Superior temporal gyrus (tissue), 1 donor: ENCODE measurements around the gene TBC1D5.

ENCODE experiments used
- DNase-seq: peaks from one replicate; pipeline ENCODE4 v3.0.0-alpha.2; 2016; ENCODE audit errors: extremely low spot score

The TBC1D5 gene

DNA sequence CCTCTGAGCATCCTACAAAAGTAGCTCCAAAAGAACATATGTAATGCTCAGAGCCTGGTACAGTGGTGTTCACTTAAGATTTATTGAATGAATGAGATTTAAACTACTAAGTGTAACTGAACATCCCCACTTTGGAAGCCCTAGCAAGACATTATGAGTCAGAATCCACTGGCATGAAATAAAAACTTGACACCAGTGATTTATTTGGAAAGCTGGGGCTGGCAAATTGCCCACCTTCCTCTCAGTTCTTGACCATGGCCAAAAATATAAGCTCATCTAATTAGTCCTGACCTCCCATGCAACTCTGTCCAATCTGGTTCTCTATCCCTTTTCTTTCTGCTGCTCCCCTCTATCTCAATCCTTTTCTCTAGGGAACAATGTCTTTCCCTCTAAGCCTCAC is 439.7 kb downstream of the TBC1D5 start:
- DNase-seq, result no peak

DNA sequence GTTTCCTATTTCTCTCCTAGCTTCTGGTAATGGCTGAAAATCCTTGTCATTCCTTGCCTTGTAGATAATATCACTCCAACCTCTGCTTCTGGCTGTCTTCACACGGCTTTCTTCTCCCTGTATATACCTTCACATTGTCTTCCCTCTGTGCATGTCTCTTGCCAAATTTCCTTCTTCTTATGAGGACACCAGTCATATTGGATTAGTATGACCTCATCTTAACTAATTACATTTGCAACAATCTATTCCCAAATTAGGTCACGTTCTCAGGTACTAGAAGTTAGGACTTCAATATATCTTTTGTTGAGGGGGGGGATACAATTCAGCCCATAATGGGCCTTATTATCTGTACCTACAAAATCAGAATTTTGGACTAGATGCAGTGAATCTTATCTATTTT is 440.3 kb downstream of the TBC1D5 start:
- DNase-seq, result no peak

DNA sequence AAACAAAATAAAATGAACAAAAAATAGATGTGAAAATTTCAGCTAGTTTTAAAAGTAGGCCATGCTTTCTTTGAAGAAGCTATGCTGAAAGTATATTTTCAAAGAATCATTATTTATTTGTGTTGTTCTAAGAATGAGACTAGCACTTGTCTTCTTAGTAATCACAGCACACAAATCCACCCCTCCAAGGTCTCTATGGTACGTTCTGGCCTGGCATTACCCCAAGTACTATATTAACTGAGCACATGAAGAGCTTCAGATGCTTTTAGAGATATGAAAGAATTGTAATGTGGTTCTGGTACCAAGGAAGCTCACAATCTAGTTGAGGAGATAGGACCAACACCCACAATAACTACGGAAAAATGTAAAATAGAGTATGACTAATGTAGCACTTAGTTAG is 441.2 kb downstream of the TBC1D5 start:
- no peak for DNase-seq

DNA sequence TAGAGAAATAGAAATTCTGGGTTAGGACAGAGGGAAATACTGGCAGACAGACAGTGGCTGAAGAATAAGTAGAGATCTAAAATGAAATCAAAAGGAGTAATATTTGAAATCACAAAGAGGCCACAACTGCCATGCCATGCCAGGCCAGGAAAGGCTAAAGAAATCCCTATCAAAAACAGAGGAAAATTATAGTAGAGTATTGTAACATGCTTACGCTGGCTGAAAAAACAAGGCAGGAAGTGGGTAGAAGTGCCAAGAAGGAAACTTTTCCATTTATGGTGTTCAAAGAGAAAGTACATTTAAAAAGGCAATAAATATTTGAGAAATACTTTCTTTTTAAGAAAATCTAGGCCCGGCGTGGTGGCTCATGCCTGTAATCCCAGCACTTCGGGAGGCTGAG is 442.0 kb downstream of the TBC1D5 start:
- no peak for DNase-seq

DNA sequence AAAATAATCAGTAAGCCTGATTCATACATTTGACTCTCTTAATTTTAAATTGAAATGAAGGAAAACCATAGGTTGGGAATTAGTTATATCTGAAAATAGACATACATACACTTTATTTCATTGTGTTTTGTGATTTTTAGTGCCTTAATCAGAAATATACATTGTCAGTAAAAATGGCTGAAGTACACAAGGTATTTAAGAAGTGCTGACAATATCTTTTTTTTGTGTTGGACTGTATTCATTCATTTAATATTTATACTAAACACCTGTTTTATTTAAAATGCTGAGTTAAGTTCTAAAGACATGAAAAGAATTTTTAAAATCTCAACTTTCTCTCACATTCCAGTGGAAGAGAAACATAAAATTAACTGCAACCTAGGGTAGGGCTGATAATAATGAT is 444.4 kb downstream of the TBC1D5 start:
- no peak for DNase-seq

DNA sequence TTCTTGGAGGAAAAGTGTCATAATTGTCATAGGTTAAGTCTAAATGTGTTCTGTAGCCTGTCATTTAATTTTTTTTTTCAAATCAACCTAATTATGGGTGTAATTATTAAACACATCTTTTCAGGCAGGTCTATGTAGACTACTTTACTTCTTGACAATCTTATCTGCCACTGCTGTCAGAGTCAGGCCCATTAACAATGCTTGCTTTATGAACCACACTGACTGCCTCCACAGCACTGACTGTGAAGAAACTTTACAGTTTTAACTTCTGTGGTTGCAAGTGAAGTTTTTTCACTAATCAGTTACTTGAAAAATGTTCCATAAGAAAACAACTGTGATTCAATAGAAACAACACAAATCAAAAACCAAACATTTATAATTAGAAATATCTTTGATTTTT is 449.9 kb downstream of the TBC1D5 start:
- DNase-seq, result no peak

DNA sequence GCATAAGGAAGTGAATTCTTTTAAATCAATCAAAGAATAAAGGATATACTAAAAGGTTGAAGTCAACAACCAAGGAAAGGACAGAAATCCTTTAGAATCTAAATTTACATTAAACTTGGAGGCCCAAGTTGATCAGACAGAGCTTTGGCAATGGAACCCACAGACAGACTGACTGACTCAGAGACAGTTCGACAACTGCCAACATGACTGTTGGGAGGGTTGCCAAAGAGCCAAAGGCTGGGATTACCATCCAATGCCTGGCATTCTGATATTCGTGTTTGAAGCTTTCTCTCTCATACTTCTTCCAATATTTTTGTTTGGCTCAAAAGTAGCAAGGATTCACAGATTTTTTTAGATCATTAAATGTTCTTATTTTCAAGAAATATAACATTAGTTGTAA is 451.5 kb downstream of the TBC1D5 start:
- DNase-seq, result no peak

DNA sequence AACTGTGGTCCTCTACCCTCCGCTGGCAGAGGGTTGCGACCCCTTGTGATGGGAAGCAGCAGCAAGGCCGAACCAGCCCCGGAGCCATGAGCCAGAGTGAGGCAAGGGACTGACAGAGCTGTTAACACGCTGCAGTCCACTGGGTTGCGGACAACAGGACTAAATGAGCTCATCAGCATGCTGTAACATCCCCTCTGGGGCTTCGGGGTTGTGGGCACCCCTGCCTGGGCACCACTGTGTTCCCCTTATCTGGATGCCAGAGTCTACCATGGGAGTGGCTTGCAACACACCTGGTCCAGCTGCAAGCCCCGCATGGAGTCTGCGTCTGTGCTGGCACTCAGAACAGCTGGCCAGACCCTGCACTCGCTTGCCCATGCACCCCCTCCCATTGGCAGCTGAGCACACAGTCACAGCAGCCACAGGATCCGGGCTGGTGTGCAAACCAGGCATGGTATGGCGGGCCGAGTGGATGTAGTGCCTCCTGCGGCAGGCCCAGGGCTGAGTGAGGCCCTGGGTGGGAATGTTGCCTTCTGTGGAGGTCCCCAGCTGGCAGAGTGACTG is 453.5 kb downstream of the TBC1D5 start:
- DNase-seq, result no peak

DNA sequence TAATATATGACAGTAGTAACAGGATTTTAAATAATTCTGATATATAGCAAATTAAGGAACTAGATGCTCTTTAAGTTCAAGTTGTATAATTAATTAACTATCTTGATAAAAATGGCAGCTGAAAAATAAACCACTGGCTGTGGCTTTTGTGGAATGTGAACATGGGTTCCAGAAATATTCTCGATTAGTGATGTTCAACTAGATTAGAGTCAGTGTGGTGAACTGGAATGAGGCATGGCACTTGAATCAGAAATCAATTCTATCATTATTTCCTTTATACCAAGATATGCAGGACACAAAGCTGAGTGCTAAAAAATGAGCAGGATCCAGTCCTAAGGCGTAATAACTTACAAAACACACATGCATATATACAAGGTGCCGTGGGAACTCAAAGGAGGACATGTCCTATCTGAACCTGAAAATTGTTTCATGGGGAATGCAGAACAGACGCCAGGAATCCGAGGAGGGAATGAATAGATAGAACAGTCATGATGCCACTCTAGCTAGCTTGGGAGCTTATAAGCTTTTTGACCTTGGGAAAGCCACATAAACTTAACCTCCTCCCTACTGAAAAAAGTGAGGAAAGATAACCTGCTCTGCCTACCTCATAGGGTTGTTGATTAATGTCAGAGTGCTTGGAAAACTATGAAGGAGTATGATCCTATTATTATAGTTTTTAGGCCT is 455.3 kb downstream of the TBC1D5 start:
- DNase-seq, result no peak

DNA sequence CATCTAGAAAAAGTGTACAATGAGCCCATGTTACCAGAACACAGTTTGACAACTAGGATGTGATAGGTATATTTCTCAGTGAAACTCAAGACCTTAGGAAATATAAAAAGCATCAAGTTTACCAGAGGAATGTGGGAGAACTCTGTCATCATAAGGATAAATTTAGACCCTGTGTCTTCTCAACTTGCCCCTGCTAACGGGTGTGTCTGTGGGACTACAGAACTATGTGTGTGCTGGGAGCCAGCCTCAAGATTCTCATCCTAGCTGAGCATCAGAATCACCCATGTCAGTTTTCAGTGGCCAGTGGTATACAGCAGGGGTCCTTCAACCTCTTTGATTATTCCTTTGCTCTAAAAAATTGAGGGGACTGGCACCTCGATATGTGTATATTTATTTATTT is 464.4 kb downstream of the TBC1D5 start:
- no peak for DNase-seq

DNA sequence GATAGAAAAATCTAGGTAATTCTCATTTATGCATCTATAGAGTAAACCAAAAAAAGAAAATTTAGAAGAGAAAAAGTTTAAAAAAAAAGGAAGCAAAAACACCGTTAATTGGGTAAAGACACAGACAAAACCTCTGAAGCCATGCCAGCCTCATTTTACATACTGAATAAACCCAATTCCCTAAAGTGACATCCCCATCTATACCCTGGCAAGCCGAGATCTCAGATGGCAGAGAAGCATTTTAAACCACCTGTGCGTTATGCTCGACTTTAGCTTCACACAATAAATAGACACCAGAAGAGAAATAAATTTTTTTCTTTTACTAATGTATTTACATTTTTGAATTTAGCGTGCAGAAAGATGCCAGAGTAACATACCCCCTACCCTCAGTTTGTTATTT is 475.6 kb downstream of the TBC1D5 start:
- no peak for DNase-seq

DNA sequence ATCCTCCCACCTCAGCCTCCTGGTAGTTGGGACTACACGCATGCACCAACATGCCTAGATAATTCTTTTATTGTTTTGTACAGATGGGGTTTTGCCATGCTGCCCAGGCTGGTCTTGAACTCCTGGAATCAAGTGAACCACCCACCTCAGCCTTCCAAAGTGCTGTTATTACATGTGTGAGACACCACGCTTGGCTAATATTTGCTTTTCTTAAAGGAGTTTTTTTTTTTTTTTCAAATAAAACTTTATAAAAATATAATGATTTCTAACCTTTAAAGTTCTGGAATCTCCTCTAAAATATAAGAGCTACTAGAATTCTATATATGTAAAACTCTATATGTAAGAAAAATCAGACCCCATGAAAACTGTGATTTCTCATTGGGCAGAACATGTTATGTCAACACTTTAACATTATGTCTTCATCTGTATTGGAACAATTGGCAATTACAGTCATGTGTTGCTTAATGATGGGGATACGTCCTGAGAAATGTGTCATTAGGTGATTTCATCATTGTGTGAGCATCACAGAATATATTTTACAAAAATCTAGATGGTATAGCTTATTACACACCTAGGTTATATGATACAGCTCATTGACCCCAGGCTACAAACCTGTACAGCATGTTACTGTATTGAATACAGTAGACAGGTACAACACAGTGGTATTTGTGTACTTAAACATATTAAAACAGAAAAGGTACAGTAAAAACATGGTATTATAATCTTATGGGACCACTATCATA is 480.6 kb downstream of the TBC1D5 start:
- no peak for DNase-seq

DNA sequence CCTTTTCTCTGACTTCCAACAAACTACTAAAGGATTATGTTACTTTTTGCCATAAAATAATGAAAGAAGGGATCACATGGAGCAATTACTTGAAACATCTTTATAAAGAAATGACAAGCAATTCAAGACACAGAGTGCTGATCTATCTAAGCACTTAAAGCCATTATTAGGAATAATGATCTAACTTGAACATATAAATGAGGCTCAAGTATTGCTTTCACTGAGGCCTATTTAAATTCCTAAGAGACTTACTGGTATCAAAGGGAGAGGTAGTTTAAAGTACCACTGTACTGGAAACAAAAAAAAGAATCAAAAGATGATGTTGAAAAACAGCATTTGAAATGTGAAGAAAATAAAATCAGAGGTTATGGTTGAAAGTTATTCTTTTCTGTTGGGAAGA is 482.2 kb downstream of the TBC1D5 start:
- no peak for DNase-seq

DNA sequence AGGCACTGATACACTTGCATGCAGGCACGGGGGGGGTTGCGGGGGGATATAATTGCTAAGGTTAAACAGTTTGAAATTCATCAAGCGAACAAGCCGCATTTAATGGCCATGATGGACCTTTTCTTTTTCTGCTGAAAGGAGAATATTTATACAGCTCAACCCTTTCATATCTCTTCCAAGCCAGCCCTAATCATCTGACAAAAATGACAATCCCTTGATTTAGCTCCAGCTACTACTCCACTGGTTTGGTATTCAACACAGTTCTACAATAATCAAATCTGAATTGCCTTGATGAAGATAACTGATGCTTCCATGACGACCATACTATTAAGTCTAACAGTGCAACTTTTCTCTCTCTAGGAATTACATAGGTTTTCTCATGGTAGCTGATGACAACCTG is 482.7 kb downstream of the TBC1D5 start:
- DNase-seq, result no peak

DNA sequence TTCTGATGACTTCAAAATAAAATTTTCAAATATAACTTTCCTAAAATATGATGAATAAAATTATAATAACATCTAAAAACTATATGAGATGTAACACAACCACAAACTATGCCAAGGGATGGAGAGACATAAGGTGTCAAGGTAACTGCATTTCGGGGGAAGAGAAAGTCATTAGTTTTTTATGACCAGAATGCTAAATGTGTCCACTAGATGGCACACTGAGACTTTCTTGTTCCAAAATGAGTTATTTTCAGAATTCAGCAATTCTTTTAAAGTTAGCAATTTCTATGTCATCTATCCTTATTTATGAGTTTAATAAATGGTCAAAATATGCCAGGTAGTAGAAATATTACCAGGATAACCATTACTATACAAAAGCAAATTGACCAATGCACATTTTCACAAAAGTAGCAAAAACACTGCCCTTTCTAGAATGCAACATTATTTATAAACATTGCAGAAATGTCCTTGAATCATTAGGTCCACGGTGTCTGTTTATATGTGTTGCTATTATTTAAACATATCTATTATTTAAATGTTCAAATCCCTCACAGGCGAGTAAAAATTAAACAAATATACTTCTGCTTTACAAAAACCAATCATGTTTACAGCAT is 483.5 kb downstream of the TBC1D5 start:
- peak; percentile 90 for DNase-seq

DNA sequence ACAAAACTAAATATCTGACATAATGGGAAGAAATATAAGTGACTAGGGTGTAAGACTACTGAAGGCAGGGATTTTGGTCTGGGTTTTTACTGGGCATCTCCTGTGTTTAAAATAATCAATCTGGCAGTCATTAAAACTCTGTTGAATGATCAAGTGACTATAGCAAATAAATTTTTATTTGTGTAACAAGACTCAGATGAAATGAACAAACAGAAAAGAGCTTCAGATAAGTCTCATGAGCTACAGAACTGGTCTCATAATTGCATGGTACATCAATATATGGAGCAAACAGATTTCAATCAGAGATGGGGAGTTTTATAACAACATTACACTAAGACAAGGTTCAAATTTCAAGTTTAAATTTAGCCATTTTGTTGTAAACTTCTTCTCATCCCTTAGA is 485.2 kb downstream of the TBC1D5 start:
- DNase-seq, result no peak

DNA sequence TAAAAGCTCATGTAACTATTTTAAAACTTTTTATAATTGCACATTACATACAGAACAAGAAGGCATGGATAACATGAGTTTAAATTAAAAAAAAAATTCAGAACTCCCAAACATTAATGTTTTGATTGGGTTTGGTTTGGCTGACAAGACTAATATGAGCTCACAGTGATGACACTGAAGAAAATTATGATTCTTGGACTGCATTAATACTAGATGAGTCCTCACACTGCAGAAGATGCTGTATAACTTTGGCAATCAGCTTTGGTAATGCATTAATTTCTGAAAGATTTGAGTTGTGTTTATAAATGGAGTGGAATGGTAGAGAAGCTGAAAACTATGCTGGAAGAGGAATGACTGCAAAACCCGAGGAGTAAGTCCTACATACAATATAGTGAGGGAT is 498.8 kb downstream of the TBC1D5 start:
- no peak for DNase-seq

DNA sequence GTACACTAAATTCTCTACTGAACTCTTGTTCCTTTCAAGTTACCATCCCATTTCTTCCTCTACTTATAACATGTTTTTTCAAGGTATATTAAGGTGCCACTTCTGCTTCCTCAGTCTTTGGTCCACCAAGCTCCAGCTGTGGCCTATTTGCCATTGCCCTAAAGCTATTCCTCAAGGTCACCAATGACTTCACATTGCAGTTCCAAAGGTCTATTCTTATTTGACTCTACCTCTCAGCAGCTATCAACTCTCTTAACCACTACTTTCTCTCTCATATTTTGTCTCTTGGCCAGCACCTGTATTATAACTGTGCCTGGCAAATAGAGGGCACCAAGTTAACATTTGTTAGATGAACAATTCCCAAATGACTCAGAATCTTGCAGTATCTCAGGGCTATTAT is 503.0 kb downstream of the TBC1D5 start:
- no peak for DNase-seq

DNA sequence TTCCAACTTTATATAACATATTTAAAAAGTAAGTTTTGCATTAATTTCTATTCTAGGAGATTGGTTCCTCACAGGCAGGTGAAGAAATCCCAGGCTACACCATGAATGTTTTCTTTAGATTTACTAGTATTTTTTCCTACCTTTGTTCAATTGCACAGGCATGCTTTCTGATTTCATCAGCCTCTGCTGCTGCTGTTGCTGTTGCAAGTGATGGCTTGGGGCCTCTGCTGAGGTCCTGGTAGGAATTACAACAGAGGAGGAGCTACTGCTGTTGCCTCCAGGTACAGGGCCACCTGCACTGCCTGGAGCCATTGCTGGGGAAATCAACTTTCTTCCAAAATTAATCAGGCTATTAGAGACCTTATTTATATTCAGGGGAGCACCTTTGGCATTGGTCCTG is 504.4 kb downstream of the TBC1D5 start:
- no peak for DNase-seq

DNA sequence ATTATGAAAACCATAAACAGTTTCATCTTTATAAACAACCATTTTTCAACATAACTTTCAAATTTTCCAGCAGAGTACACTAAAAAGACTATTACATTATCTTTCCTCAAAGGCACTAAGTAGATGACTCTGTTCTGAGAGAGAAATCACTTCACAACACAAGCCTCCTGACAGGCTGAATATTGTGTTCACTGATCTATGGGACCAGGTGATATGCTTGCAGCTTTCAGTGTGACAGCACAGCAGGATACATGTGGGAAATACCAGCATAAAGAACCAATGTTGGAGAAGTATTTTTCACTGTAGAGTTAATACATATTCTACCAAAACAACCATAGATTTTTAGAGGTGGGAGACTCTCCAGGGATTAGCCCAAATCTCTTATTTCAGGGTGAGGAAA is 507.1 kb downstream of the TBC1D5 start:
- DNase-seq, result no peak

DNA sequence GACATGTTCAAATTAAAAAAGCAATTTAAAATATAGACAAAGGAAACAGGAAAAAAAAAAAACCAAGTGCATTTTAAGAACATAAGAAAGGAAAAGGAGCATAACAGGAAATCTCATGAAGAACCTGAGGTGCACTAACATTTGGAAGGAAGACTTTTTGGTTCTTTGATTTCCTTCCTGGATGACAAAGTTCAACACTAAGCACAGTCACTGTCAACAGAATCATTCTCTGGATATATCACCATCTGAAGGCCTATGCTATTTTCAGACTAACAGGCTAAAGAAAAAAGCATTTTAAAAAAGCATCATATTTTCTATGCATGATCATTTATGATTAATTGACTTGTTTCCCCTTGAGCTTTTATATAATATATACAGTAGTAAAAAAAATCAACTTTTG is 508.0 kb downstream of the TBC1D5 start:
- no peak for DNase-seq

DNA sequence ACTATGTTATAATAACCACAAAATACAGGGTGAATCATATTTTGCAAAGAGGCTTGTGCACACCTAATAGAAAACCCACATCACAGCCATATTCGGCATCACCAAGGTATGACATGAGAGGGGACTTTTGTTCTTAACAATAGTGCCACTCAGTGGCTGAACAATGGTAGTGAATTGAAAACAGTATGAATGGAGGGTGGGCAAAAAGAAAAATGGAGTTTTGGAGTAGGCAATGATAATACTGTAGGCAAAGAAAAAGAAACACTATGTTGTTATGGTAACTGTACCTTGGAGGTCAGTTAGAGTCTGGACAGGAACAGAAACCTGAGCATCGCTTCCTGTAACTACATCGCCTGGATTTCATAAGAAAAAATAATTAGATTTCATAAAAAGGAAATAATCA is 509.0 kb downstream of the TBC1D5 start:
- DNase-seq, result peak; percentile 84

DNA sequence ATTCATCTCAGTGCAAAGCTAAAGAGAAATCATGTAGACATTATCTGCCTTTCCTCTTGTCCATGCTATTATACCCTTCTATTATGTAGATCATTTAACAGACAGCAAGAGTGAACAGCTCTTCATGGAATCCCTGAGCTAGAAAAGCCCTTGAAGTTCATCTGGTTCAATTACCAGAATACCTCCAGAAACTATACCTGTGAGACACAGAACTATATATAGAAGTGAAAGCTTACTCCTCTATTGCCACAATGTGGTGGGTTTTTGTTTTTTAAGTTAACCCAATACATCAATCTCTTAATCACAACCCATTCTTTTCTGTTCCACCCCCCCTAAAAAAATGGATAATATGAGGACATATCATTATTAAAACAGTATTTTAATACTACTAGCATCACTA is 510.0 kb downstream of the TBC1D5 start:
- no peak for DNase-seq
